22Rv1 (cell line): ENCODE data around the gene TXNL4A.
A peak's percentile ranks its signal among the peaks of the same experiment; 100 is the strongest.

Experiments used
- H3K27ac ChIP-seq: fragments of 450-650 bp; 2 replicates; pipeline ENCODE4 v1.5.1; 2017
- ZFX ChIP-seq: fragments of 450-650 bp; IDR thresholded peaks from 2 replicates; pipeline ENCODE4 v1.6.1; 2017; ENCODE audit warnings: antibody characterized with exemption, borderline replicate concordance
- TF ChIP-seq, protein P1 (sequence below): fragments of 450-650 bp; IDR thresholded peaks from 2 replicates; pipeline ENCODE4 v1.5.1; 2017; ENCODE audit warnings: mild to moderate bottlenecking

The TXNL4A gene

GRCh38 chr18:79971986-79972385 lies 16.4 kb downstream of the TXNL4A start:
- H3K27ac ChIP-seq = no peak overlapping the region
- TF ChIP-seq, protein P1, sequence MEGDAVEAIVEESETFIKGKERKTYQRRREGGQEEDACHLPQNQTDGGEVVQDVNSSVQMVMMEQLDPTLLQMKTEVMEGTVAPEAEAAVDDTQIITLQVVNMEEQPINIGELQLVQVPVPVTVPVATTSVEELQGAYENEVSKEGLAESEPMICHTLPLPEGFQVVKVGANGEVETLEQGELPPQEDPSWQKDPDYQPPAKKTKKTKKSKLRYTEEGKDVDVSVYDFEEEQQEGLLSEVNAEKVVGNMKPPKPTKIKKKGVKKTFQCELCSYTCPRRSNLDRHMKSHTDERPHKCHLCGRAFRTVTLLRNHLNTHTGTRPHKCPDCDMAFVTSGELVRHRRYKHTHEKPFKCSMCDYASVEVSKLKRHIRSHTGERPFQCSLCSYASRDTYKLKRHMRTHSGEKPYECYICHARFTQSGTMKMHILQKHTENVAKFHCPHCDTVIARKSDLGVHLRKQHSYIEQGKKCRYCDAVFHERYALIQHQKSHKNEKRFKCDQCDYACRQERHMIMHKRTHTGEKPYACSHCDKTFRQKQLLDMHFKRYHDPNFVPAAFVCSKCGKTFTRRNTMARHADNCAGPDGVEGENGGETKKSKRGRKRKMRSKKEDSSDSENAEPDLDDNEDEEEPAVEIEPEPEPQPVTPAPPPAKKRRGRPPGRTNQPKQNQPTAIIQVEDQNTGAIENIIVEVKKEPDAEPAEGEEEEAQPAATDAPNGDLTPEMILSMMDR = no peak
- no peak for TF ChIP-seq ZFX

DNA sequence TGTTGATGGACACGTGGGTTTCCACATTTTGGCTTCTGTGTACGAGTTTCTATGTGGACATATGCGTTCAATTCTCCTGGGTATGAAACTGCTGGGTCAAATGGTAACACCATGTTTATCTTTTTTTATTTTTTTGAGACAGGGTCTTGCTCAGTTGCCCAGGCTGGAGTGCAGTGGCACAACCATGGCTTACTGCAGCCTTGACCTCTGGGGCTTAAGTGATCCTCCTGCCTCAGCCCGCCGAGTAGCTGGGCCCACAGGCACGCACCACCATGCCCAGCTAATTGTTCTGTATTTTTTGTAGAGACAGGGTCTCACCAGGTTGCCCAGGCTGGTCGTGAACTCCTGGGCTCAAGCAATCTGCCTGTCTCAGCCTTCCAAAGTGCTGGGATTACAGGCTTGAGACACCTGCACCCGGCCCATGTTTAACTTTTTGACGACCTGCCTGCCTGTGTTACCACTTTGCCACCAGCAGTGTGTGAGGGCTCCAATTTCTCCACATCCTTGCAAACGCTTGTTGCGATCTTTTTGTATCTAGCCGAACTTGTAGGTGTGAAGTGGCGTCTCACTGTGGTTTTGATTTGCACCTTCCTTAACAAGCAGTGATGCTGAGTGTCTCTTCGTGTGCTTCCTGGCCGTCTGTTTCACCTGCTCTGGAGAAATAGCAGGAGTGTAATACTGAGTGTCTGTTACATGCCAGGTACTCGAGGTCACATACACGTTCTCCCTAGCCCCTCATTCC lies 17.0 kb downstream of the TXNL4A start:
- TF ChIP-seq ZFX = no peak
- TF ChIP-seq, protein P1 = no peak
- H3K27ac ChIP-seq = no peak overlapping the region

DNA sequence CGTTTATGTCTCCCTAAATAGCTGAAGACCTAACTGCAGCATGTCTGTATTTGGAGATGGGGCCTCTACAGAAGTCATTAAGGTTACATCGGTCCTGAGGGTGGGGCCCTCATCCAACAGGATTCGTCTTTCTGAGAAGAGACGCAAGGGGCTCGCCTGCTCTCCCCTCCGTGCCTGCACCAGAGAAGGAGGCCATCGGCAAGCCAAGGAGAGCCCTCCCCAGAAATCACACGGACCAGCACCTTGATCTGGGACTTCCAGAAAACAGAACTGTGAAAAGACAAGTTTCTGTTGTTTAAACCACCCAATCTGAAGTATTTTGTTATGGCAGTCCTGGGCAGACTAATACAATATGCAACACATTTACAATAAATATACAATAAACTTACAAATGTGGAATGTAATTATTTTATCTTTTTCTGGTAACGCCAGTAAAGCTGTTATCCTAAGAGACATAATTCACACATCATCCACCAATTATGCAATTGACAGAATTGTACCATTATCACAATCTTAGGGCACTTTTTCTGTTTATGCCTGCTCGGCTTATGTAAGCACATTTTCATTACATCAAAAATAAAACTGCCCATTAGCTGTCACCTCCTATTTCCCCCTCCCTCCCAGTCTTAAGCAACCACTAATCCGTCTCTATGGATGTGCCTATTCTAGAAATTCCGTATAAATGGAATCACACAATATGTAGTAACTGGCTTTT lies 17.8 kb downstream of the TXNL4A start:
- no peak overlapping the region for H3K27ac ChIP-seq
- TF ChIP-seq, protein P1 = no peak
- no peak for TF ChIP-seq ZFX

- H3K27ac ChIP-seq = peak overlapping the region; percentile 84
Measured at GRCh38 chr18:79965119-79965902, 23.1 kb downstream of the TXNL4A start.

DNA sequence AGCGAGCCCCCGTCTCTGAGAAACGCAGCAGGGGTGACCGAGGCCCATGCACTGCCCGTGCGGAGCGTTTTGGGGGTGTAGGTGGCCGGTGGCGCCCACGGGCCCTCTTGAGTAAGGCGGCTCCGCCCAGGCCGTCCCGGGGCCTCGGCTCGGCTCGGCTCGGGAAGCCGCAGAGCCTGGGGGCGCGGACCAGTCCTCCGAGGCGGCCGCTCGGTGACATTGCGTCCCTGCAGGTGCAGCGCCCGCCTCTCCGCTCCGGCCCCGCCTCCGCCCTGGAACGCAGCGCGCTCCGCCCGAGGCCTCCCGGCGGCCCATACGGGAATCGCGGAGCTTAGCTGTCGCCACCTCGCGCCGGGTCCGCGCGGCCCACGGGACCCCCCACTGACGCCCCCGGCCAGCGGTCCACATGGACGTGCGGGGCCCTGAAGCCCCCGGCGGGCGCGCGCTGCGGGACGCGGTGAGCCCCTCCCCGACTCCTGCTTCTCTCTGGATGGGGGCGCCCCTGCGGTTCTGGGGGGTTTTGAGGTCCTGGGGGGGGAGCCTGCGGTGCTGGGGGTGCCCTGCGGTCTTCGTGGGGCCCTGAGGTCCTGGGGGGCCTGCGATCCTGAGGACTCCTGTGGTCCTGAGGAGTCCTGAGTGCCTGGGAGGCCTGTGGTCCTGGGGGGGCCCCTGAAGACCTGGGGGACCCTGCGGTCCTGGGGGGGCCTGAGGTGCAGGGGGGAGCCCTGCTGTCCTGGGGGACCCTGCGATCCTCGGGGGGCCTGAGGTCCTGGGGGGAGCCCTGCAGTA lies 23.8 kb downstream of the TXNL4A start, which contains the start of gene HSBP1L1:
Gene HSBP1L1 (plus strand): TSS at position 314 of the 789 bp plus-strand sequence. CDS start 93 bp downstream, at position 407.
- TF ChIP-seq ZFX = no peak
- TF ChIP-seq, protein P1 = peak; percentile 54
- H3K27ac ChIP-seq = peak within 1 kb of the TSS; percentile 84

More at GRCh38 chr18:79965119-79965902, 23.1 kb downstream of the TXNL4A start:
- TF ChIP-seq ZFX = no peak
- TF ChIP-seq, protein P1 = no peak

- H3K27ac ChIP-seq = peak overlapping the region; percentile 84
- no peak for TF ChIP-seq ZFX
- TF ChIP-seq, protein P1 = no peak
Measured at GRCh38 chr18:79963658-79964329, 24.6 kb downstream of the TXNL4A start.
